GM23338 (cell line): ENCODE results near the gene MRPS18C. TPM values are rescaled to one million over a fixed set of nuclear protein-coding genes. Genes with fewer than 3 reads are reported as not detected.

Experiments used
- ATAC-seq: fragments of 200-7000 bp; cut with Tn5 transposase; 3 replicates; pipeline ENCODE4 v1.9.1; 2020
- DNase-seq: peaks from one replicate; pipeline ENCODE4 v3.0.0-alpha.2; 2015; ENCODE audit warnings: low spot score
- H2AFZ ChIP-seq: fragments of 200-600 bp; sonication (generic); 2 replicates; pipeline ENCODE4 v1.8.0; 2016; ENCODE audit warnings: antibody characterized with exemption, mild to moderate bottlenecking, moderate library complexity
- H3F3A ChIP-seq: fragments of 200-600 bp; sonication (generic); replicated peaks from 2 replicates; pipeline ENCODE4 v1.8.0; 2017; ENCODE audit warnings: antibody characterized with exemption, mixed run types, low read depth
- H3K27ac ChIP-seq: fragments of 200-600 bp; sonication (generic); 2 replicates; pipeline ENCODE4 v1.6.1; 2016; ENCODE audit warnings: low read depth
- H3K27me3 ChIP-seq: fragments of 200-600 bp; sonication (generic); 2 replicates; pipeline ENCODE4 v1.8.0; 2016; ENCODE audit warnings: mild to moderate bottlenecking, mixed run types, moderate library complexity; ENCODE audit not compliant: insufficient read depth
- H3K36me3 ChIP-seq: fragments of 200-600 bp; sonication (generic); 2 replicates; pipeline ENCODE4 v1.8.0; 2016; ENCODE audit warnings: mild to moderate bottlenecking; ENCODE audit not compliant: insufficient read depth
- H3K4me1 ChIP-seq: fragments of 200-600 bp; sonication (generic); 2 replicates; pipeline ENCODE4 v1.8.0; 2016; ENCODE audit warnings: mild to moderate bottlenecking, moderate library complexity; ENCODE audit not compliant: insufficient read depth
- H3K4me2 ChIP-seq: fragments of 200-600 bp; sonication (generic); 2 replicates; pipeline ENCODE4 v1.7.1; 2017; ENCODE audit warnings: mixed run types
- H3K4me3 ChIP-seq: fragments of 200-600 bp; sonication (generic); 2 replicates; pipeline ENCODE4 v1.6.1; 2016; ENCODE audit warnings: mixed run types
- H3K79me2 ChIP-seq: fragments of 200-600 bp; sonication (generic); replicated peaks from 2 replicates; pipeline ENCODE4 v1.8.0; 2017; ENCODE audit warnings: mild to moderate bottlenecking; ENCODE audit not compliant: insufficient read depth
- H3K9me2 ChIP-seq: fragments of 200-600 bp; sonication (generic); 2 replicates; pipeline ENCODE4 v1.8.0; 2017; ENCODE audit not compliant: insufficient read depth
- H4K20me1 ChIP-seq: fragments of 200-600 bp; sonication (generic); replicated peaks from 2 replicates; pipeline ENCODE4 v1.8.0; 2017; ENCODE audit warnings: mild to moderate bottlenecking; ENCODE audit not compliant: insufficient read depth
- H3K27ac Mint-ChIP-seq: 2 replicates; pipeline ENCODE4 v1.8.0; 2020; ENCODE audit warnings: inconsistent platforms, mild to moderate bottlenecking, moderate library complexity, mixed read lengths
- H3K27me3 Mint-ChIP-seq: 3 replicates; pipeline ENCODE4 v1.8.0; 2022; ENCODE audit warnings: low read depth, mild to moderate bottlenecking, moderate library complexity, mixed read lengths, inconsistent platforms; ENCODE audit not compliant: insufficient read depth, poor library complexity
- H3K36me3 Mint-ChIP-seq: 3 replicates; pipeline ENCODE4 v1.8.0; 2021; ENCODE audit warnings: low read depth, mild to moderate bottlenecking, inconsistent platforms, moderate library complexity, mixed read lengths
- H3K4me1 Mint-ChIP-seq: 3 replicates; pipeline ENCODE4 v1.8.0; 2020; ENCODE audit warnings: mild to moderate bottlenecking, inconsistent platforms, mixed read lengths
- H3K4me3 Mint-ChIP-seq: 3 replicates; pipeline ENCODE4 v1.8.0; 2021; ENCODE audit warnings: moderate library complexity, mild to moderate bottlenecking, inconsistent platforms, mixed read lengths
- H3K9me3 Mint-ChIP-seq: 3 replicates; pipeline ENCODE4 v1.8.0; 2020; ENCODE audit warnings: moderate library complexity, mild to moderate bottlenecking, inconsistent platforms, mixed read lengths
- CREB1 ChIP-seq: fragments of 250-450 bp; sonication (Bioruptor Pico); IDR thresholded peaks from 2 replicates; pipeline ENCODE4 v1.5.0; 2020; ENCODE audit warnings: low read depth, mild to moderate bottlenecking, moderate library complexity
- CTCF ChIP-seq, 2 experiments: fragments of 200-600 bp in 1 of 2; sonication (generic) in 1 of 2; conservative IDR thresholded peaks; 2 replicates each; pipeline versions ENCODE4 v1.5.1 to v1.6.1; 2016 to 2017; ENCODE audit warnings: antibody characterized with exemption in 2 of 2, low read depth in 2 of 2, mild to moderate bottlenecking in 2 of 2, moderate library complexity in 1 of 2
- EZH2phosphoT487 ChIP-seq: fragments of 200-600 bp; sonication (generic); IDR thresholded peaks from one replicate; pipeline ENCODE4 v1.8.1; 2018; ENCODE audit warnings: antibody characterized with exemption; ENCODE audit not compliant: unreplicated experiment
- POLR2AphosphoS5 ChIP-seq: IDR thresholded peaks from 2 replicates; pipeline ENCODE4 v1.6.1; 2016; ENCODE audit warnings: antibody characterized with exemption, low read depth
- STAT1 ChIP-seq: IDR thresholded peaks from one replicate; pipeline ENCODE4 v1.6.1; 2016; ENCODE audit warnings: antibody characterized with exemption; ENCODE audit not compliant: unreplicated experiment
- ZNF331 ChIP-seq: fragments of 250-450 bp; sonication (Bioruptor Pico); IDR thresholded peaks from 2 replicates; pipeline ENCODE4 v1.5.0; 2020; ENCODE audit warnings: low read depth, mild to moderate bottlenecking, moderate library complexity
- polyA plus RNA-seq: library from polyadenylated mRNA; unstranded; fragments of >200 nt; fragmentation: Nextera tagmentation; extraction: Ambion mirVana; gene quantifications from 2 replicates; pipeline ENCODE4 v1.2.1, GENCODE V29; 2016
- total RNA-seq: library from RNA; depleted of rRNA; stranded (reverse); fragments of >200 nt; shearing (Covaris generic); gene quantifications from 2 replicates; pipeline ENCODE4 v1.2.3, GENCODE V29; 2014
- TF ChIP-seq, protein P1 (sequence below): fragments of 250-450 bp; sonication (Bioruptor Pico); IDR thresholded peaks from 2 replicates; pipeline ENCODE4 v1.5.0; 2020; ENCODE audit warnings: mild to moderate bottlenecking, moderate library complexity
- TF ChIP-seq, protein P2 (sequence below): IDR thresholded peaks from 2 replicates; pipeline ENCODE4 v1.6.1; 2016; ENCODE audit warnings: antibody characterized with exemption

Gene MRPS18C
- total and polyA plus RNA-seq, 2 experiments from 2014 or later, result 26.8 to 197 TPM

- Mint-ChIP-seq H3K4me3 (no peak overlapping the region), H3K27ac (no peak overlapping the region), H3K27me3 (peaks cover 2% of the 10 kb centered on the region), H3K9me3 (no peaks in the 10 kb centered on the region), H3K36me3 (no peaks in the 10 kb centered on the region; the same call in 2 of the 3 replicates), H3K4me1 (no peaks in the 10 kb centered on the region)
- Histone ChIP-seq H4K20me1 (no peaks in the 10 kb centered on the region; the same call in 1 of the 2 replicates), H3K4me1 (no peaks in the 10 kb centered on the region), H3K36me3 (0 out of 2 replicates have a peak, but pooled peaks cover 7% of the 10 kb centered on the region), H3K4me3 (no peak overlapping the region), H3K27ac (no peak overlapping the region), H3K9me2 (no peaks in the 10 kb centered on the region), H3K79me2 (no peaks in the 10 kb centered on the region), H3K27me3 (no peaks in the 10 kb centered on the region), H3F3A (no peaks in the 10 kb centered on the region), H3K4me2 (no peak overlapping the region), H2AFZ (no peak overlapping the region)
- ATAC-seq (peak; percentile 42; the same call in 2 of the 3 replicates), DNase-seq (peak; percentile 6)
- TF ChIP-seq POLR2AphosphoS5, result no peak
- no peak for TF ChIP-seq STAT1
- TF ChIP-seq CREB1 (CRISPR knock-in tag), result no peak
These were observed 19.2 kb upstream of the MRPS18C start for GRCh38 chr4:83436680-83437079.

DNA sequence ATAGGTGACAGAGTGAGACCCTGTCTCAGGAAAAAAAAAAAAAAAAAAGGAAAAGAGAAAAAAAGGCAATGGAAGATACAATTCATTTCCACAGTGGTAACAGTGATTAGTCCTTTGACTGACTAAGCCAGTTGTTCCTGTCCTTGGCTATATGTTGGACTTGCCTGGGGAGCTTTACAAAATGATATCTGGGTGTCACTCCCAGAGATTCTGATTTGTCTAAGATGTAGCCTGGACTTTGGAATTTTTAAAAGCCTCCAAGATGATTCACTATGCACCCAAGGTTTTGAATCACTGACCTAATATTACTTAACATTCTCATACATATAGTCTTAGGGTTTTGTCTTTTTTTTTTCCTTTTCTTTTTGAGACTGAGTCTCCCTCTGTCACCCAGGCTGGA lies 17.1 kb upstream of the MRPS18C start:
- 0 out of 2 replicates have a peak, but pooled peaks cover 7% of the 10 kb centered on the region for H3K36me3 ChIP-seq
- no peak overlapping the region for H2AFZ ChIP-seq
- H4K20me1 ChIP-seq, result no peaks in the 10 kb centered on the region; the same call in 1 of the 2 replicates
- H3K4me1 ChIP-seq, result no peaks in the 10 kb centered on the region
- H3K9me2 ChIP-seq, result no peaks in the 10 kb centered on the region
- H3K4me1 Mint-ChIP-seq, result no peaks in the 10 kb centered on the region
- no peaks in the 10 kb centered on the region for H3K79me2 ChIP-seq
- no peak overlapping the region for H3K4me3 Mint-ChIP-seq
- H3K9me3 Mint-ChIP-seq, result no peaks in the 10 kb centered on the region
- H3K27ac Mint-ChIP-seq, result no peak overlapping the region
- no peaks in the 10 kb centered on the region for H3F3A ChIP-seq
- no peak overlapping the region for H3K4me3 ChIP-seq
- H3K27me3 Mint-ChIP-seq, result peaks cover 3% of the 10 kb centered on the region
- H3K4me2 ChIP-seq, result no peak overlapping the region
- ATAC-seq (no peak), DNase-seq (no peak)
- H3K27me3 ChIP-seq, result no peaks in the 10 kb centered on the region
- H3K27ac ChIP-seq, result no peak overlapping the region
- TF ChIP-seq, protein P1, sequence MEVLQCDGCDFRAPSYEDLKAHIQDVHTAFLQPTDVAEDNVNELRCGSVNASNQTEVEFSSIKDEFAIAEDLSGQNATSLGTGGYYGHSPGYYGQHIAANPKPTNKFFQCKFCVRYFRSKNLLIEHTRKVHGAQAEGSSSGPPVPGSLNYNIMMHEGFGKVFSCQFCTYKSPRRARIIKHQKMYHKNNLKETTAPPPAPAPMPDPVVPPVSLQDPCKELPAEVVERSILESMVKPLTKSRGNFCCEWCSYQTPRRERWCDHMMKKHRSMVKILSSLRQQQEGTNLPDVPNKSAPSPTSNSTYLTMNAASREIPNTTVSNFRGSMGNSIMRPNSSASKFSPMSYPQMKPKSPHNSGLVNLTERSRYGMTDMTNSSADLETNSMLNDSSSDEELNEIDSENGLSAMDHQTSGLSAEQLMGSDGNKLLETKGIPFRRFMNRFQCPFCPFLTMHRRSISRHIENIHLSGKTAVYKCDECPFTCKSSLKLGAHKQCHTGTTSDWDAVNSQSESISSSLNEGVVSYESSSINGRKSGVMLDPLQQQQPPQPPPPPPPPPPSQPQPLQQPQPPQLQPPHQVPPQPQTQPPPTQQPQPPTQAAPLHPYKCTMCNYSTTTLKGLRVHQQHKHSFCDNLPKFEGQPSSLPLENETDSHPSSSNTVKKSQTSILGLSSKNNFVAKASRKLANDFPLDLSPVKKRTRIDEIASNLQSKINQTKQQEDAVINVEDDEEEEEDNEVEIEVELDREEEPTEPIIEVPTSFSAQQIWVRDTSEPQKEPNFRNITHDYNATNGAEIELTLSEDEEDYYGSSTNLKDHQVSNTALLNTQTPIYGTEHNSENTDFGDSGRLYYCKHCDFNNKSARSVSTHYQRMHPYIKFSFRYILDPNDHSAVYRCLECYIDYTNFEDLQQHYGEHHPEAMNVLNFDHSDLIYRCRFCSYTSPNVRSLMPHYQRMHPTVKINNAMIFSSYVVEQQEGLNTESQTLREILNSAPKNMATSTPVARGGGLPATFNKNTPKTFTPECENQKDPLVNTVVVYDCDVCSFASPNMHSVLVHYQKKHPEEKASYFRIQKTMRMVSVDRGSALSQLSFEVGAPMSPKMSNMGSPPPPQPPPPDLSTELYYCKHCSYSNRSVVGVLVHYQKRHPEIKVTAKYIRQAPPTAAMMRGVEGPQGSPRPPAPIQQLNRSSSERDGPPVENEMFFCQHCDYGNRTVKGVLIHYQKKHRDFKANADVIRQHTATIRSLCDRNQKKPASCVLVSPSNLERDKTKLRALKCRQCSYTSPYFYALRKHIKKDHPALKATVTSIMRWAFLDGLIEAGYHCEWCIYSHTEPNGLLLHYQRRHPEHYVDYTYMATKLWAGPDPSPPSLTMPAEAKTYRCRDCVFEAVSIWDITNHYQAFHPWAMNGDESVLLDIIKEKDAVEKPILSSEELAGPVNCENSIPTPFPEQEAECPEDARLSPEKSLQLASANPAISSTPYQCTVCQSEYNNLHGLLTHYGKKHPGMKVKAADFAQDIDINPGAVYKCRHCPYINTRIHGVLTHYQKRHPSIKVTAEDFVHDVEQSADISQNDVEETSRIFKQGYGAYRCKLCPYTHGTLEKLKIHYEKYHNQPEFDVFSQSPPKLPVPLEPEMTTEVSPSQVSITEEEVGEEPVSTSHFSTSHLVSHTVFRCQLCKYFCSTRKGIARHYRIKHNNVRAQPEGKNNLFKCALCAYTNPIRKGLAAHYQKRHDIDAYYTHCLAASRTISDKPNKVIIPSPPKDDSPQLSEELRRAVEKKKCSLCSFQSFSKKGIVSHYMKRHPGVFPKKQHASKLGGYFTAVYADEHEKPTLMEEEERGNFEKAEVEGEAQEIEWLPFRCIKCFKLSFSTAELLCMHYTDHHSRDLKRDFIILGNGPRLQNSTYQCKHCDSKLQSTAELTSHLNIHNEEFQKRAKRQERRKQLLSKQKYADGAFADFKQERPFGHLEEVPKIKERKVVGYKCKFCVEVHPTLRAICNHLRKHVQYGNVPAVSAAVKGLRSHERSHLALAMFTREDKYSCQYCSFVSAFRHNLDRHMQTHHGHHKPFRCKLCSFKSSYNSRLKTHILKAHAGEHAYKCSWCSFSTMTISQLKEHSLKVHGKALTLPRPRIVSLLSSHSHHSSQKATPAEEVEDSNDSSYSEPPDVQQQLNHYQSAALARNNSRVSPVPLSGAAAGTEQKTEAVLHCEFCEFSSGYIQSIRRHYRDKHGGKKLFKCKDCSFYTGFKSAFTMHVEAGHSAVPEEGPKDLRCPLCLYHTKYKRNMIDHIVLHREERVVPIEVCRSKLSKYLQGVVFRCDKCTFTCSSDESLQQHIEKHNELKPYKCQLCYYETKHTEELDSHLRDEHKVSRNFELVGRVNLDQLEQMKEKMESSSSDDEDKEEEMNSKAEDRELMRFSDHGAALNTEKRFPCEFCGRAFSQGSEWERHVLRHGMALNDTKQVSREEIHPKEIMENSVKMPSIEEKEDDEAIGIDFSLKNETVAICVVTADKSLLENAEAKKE (CRISPR knock-in tag), result no peak
- TF ChIP-seq POLR2AphosphoS5, result no peak
- TF ChIP-seq, protein P2, sequence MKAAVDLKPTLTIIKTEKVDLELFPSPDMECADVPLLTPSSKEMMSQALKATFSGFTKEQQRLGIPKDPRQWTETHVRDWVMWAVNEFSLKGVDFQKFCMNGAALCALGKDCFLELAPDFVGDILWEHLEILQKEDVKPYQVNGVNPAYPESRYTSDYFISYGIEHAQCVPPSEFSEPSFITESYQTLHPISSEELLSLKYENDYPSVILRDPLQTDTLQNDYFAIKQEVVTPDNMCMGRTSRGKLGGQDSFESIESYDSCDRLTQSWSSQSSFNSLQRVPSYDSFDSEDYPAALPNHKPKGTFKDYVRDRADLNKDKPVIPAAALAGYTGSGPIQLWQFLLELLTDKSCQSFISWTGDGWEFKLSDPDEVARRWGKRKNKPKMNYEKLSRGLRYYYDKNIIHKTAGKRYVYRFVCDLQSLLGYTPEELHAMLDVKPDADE, result no peak
- TF ChIP-seq EZH2phosphoT487, result no peak
- no peak for TF ChIP-seq CTCF (conservative IDR thresholded peaks at IDR 0.05; ENCODE audit: low read depth in 2 of 2)
- no peak for TF ChIP-seq STAT1
- no peak for TF ChIP-seq ZNF331 (CRISPR knock-in tag)
- no peaks in the 10 kb centered on the region; the same call in 1 of the 3 replicates for H3K36me3 Mint-ChIP-seq
